GM18868 (cell line): ENCODE data around the gene VCAN.
A peak's percentile ranks its signal among the peaks of the same experiment; 100 is the strongest.

Experiments used
- ATAC-seq: cut with Tn5 transposase; IDR thresholded peaks from one replicate; pipeline ENCODE4 v1.9.1; 2021; ENCODE audit warnings: mild to moderate bottlenecking, moderate library complexity; ENCODE audit not compliant: unreplicated experiment

VCAN gene

DNA sequence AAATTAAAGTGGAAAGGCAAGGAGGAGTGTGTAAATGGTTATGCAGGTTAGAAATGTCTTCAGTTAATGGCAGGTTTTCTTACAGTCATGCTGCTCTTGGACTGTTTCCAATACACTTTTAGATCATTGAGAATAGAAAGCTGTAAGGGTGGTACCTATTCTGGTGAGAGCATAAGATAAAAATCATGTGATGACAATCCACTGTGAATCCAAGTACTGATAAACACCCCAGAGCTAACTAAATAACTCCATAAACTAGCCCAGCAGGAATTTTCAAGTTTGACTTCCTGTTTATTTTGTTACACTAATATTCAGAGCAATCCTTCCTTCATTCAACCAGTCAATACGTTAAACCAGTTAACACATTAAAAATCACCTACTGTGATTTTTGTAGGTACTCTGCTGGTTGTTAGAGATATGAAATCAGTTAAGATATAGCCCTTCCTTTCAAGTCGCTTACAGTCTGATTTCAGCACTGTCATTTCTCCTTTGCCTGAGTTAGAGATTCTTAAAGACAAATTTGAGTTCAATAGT is 22.6 kb downstream of the VCAN start:
- no peak for ATAC-seq

DNA sequence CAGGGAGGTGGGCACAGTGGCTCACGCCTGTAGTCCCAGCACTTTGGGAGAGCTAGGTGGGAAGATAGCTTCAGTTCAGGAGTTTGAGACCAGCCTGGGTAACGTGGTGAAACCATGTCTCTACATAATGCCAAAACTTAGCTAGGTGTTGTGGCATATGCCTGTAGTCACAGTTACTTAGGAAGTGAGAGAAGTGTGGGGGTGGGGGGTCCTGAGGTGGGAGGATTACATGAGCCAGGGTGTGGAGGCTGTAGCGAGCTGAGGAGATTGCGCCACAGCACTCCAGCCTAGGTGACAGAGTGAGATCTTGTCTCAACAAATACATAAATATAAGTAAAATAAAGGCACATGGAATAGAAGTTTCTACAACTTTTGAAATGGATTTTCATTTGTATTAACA is 23.1 kb downstream of the VCAN start:
- ATAC-seq = no peak

DNA sequence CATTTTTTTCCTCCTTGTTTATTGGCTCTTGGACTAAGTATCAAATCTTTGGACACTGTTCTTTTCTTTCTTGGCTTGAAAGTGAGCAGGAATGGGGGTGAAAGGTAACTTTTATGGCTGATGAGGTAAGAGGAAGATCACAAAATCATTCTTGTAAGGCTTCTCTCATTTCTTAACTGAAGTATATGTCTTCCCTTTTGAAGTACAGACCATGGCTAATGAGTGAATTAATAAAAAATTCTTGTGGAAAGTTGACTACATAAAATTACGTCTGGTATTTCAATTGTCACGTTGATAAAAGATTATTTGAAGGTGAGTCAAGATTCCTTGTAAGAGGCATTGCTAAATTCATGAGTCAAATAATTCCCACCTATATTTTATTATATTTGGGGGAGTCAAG is 25.1 kb downstream of the VCAN start:
- no peak for ATAC-seq

DNA sequence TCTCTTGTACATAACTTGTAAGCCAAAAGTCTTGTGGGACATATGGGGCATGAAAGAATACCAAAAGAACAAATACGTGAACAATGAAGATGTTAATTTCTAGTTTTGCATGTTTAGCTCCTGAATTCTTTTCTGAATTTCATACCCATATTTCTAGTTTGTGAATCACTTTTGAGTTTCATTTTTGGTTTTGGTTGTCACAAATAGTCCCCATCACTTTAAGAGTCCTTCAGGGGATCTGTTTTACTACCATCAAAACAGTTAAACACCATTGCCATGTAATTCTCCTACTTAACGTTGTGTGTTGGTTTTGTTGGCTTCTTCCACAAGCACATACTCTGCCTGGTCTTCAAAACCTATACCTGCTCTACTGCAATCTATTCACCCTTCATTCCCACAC is 27.0 kb downstream of the VCAN start:
- peak; percentile 74 for ATAC-seq

DNA sequence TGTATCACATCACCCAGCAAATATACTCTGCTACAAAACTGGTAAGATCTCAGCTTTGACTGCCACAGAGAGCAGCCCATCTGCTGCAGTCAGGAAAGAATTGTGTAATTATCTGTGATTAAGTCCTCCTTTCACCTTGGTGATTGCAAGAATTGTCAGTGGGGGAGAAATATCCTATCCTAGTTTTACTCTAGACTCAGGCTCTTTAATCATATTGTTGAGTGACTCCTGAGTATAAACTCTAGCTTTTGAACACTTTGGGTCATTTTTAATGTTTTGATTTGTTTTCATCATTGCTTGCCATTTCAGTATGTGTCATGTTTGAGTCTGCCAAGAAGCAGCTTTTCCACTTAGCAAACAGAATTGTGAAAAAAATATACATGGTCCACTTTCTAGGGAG is 32.1 kb downstream of the VCAN start:
- no peak for ATAC-seq

DNA sequence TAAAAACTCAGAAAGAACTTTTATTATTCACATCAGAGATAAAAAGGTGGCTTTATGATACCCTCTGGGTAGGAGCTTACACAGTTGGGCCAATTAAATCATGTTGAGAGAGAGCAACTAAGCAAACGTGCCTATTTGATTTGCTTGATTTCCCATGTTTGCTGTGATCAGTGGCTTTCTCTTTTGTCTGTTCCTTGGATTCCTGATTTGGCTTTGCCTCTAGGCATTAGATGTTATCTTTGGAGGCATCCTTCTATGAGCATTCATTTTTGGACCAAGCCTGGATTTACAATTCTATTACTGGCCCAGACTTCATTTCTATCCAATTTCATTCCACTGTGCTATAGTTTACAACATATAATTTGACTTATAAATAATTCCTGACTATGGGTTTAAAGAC is 35.9 kb downstream of the VCAN start:
- no peak for ATAC-seq

DNA sequence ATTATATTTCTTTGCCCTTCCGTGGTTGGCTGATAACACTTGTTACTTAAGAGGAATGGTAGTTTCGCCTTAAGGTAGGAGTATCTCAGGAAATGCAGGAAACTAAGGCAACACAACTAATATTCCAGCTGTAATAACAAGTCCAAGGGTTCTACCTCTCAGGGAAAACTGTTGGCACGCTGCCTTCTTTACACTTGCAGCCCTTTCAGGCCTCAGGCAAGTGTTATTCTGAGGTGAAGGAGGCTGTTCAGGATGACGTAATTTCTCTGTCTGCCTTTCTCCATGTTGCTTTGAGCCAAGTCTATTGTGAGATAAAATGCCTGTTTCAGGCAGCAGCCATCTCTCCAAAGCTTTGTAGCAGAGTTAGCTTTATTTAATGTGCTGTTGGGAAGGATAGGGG is 38.0 kb downstream of the VCAN start:
- ATAC-seq = no peak

DNA sequence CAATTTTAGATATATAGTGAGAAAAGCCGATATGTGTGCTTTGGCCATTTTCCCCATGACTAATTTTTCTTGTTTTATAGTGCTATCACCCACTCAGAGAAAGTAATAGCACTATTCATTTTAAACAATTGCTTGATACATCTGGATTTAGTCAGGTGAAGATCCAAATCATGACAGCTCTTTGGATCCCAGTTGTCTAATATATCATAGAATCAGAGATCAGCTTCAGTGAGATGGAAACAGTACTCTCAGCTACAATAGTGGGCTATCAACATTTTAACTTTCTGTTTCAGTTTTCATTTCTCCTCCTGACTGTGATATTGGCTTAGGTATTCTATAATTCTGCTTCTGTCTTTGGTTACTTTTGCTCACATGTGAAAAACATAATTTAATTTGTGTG is 38.7 kb downstream of the VCAN start:
- peak; percentile 93 for ATAC-seq

DNA sequence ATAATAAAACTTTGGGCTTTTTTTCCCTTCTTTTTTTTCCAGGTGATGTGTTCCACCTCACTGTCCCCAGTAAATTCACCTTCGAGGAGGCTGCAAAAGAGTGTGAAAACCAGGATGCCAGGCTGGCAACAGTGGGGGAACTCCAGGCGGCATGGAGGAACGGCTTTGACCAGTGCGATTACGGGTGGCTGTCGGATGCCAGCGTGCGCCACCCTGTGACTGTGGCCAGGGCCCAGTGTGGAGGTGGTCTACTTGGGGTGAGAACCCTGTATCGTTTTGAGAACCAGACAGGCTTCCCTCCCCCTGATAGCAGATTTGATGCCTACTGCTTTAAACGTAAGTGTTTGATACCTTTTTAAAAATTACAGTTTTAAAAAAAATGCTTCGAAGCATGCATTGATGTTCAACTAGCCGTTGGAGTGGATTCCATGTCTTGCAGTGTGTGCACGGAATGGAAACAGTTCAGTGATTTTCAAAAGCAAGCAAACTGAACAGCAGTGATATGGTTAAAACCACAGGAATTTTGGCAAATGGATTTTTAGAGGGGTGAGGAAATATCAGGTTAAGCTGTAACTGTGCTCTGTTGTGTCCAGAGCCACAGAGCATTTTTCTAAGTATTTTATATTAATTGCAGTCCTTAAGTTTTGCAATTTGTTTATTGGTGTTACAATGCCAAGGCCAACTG is 40.7 kb downstream of the VCAN start:
- ATAC-seq = no peak

DNA sequence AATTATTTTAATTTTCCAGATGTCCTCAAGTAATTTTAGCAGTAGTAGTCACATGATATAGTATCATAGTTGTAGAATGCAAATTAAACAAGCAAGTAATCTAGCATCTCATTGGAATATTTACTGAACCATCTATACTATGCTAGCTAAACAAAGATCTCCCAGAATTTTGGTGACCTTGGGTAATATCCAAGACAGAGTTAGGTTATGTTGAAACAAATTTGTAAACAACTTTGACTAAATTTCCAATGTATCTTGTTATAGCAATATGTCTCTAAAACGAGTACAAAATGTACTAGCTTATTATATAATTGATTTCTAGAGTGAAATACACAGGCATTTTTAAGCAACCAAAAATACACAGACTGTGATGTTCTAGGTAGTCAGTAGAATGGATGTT is 41.5 kb downstream of the VCAN start:
- ATAC-seq = no peak

DNA sequence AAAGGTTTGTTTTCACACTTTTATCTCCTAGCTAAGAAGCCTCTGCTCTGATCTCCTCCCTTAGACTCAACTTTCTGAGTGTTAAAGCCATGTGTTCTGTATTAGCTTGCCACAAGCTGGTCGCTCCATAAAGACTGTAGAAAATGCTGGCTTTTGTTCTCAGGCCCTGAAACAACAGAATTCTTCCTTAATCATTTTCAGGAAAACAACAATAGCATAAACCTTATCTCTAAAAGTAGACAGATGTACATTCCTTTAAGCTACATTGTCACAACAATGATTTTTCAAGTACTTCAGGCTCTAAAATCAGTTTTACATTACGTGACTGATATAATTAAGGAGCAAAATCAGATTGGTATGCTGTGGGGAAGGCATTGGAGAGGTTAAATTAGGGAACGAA is 41.9 kb downstream of the VCAN start:
- ATAC-seq = no peak

DNA sequence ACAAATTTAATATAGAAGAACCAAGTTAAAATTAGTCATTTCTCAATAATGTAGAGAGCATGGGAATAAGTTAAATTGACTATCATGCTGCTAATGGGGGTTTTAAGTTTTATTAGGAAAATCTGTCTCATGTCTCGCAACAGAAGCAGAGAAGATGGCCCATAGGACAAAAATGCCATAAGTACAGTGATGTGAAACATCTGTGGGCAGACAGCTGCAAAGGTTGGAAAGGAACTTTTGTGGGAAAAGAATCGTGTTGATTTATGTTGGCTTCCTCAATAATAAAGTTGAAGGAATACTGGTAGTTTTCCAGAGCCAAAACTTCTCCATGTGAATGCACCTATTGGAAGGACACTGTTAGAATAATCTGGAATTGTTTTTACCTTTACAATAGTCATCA is 44.8 kb downstream of the VCAN start:
- ATAC-seq = no peak

DNA sequence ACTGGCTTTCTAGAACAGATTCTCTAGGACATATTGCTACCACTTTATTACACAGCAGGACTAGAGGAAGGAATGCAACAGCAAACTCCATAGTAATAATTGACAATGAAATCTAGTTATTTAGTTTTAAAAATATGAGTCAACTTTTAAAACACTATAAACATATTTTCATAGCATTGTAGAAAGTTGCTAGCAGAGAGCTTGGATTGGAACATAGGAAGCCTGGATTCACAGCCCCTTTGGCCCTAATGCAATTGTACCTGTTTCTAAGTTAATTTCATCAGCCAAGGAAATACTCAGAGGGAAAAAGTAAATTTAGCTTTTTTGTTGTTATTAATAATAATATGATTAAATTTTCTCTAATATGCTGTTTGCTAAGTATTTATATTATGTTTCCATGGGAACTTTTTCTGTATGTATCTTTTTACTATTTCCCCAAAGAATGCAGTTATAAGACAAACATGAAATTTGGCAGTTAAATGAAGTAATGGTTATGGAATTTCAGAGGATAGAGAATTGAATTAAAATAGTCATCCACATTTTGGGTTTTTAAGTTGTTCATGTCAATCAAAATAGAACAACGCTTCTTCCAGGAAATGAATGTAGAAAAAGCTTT is 45.6 kb downstream of the VCAN start:
- no peak for ATAC-seq

DNA sequence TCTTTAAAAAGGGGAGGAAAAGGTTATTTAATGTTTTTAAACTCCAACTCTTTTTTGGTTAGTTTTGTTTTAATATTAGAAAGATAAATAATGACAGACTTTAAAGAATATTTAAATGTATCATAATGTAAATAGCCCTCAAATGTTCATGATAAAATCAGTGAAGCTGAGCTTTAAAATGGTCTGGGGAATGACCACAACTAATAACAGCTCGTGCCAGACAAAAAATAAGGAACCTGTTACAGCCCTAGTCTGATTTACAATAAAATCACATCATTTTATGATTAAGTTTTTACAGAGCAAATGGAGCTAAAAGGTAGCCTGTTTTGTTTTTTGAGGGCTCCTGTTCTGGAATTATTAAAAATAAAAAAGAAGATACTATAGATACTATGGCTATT is 46.1 kb downstream of the VCAN start:
- no peak for ATAC-seq

DNA sequence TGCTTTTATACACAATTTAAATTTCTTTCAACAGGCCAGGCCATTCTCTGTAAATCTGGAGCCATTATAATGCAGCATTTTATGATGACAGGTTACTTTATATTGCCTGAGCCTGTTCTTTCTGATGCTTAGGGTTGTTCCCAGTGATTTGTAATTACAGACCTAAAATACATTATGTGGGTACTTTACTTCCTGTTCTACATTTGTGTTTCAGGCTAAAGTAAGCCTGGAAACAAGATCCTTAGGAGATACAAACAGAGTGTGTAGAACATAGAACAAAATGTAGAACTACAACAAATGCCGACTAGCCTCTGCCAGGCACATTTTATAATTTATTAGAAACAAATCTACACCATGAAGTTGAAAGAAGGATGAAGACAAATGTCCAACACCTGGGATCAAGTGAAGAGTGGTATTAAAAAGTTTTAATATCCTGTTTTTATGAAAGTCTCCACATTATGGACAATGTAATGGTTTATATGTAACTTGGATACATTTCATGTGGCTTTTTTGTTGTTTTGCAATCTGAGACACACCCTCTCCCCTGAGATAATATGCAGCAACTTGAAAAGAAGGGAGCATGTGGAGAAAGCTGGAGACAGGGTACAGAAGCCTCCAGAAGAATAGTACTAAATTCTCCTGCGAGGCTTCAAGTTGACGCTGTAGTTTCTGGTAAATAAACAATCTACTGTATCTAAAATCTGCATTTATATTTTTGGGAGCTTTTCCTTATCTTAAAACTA is 46.9 kb downstream of the VCAN start:
- ATAC-seq = no peak

DNA sequence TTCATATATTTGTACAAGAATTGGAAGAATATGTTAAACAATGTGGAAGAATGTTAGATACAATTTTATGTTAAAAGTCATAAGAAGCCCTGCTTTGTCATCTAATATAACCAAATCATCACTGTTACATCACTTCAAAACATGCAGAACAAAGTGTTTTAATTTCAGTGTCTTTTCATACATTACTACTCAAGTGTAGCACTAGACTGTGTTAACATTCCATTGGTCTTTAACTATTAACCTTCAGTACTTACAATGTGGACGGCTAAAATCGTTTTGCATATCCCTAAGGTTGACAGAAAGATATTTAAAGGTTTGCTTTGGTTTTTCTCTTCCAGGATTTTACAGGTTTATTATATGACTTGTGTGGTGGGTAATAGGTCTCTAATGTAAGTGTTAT is 50.9 kb downstream of the VCAN start:
- no peak for ATAC-seq

DNA sequence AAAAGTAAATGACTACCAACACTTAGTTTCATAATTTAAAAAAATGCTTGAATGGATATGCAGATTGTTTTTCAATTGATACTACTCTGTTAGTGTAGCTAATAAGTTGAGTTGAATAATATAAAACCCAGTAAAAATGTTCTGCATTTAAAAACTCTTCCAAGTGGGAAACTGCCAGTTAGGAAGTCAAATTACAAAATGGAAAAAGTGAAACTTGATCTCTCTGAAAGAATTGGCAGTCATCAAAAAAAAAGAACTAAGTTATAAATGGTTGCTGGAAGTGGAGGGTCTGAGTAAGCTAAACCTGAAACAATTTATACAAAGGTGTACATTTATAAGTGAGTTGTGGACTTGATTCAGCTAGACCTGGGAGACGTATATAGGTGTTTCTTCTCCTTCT is 52.4 kb downstream of the VCAN start:
- no peak for ATAC-seq

DNA sequence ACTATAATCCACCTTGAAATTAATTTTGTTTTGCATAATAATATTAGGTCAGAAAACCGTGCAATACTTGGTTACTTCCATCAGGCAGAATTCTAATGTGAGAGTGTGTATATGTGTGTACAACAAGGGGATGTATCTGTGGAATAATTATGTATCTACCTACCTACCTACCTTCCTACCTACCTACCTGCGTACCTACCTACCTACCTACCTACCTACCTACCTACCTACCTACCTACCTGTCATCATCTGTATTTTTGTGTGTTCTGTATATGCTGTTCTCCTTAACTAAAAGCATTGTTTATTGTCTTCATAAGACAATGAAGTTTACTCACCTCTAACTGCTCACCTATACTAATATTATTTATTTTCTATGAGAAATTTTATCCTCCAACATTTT is 52.8 kb downstream of the VCAN start:
- ATAC-seq = no peak

DNA sequence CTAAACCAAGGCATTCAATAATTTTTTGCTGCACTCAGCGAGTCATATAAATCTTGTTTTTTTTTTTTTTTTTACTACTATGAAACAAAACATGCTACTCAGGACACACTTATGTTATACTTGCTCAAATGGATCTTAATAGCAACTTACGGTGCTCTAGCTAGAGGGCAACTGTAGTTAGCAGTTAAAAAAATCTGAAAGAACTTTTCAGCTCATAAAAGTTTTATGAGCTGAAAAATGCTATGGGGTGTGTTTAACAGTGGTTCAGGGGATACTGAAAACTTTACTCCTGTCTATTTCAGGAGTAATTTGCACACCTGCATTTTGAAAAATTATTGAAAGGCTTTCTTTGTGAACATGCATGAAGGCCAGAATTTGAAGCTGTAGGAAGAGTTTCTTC is 53.4 kb downstream of the VCAN start:
- ATAC-seq = no peak

DNA sequence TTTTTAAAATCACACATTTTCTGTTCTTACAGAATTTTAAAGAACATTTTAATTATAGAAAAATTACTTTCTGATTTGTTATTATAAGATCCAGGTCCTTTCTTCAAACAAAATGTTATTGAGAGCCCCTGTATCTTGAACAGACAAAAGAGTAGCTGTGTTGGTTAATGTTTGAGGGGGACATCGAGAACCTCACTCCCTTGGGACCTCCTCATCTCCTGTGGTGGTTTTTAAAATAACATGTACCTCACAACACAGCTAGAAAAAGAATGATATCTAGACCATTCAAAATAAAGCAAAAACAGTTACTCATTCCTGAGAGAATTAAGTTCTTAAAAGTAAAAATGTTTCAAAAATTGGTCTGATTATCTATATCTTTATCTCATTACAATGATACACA is 54.7 kb downstream of the VCAN start:
- no peak for ATAC-seq

DNA sequence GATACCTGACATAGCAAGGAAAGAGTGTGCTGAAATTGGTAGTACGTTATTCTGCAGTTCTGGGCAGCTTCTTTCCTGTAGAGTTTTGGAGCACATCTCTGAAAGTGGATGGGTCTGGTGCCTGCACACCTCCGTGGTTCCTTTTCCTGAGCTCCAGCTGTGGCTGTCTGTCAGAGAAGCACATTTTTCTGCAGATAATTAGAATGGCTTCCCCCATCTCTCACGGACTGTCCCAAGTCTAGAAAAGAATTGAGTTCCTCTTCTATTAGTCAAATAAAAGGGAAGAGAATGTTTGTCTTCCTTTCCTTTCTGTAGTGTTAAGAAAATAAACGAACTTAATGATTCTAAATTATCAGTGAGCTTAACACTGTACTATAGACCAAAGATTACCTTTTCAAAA is 55.7 kb downstream of the VCAN start:
- ATAC-seq = no peak
